GM12801 (cell line): ENCODE measurements around the gene ZNF260.

ENCODE experiments used
- CTCF ChIP-seq: IDR thresholded peaks from one replicate; pipeline ENCODE4 v1.5.1; 2011; ENCODE audit warnings: control low read depth; ENCODE audit not compliant: insufficient read length; ENCODE audit errors: extremely low read depth

Gene ZNF260

GRCh38 chr19:36528194-36528920, at the start of gene ZNF260:
Gene ZNF260, minus strand, starts transcription at chr19:36528271. Its CDS starts 13,033 bp downstream, at chr19:36515238.
- no peak for TF ChIP-seq CTCF

GRCh38 chr19:36577271-36577996, 49.4 kb upstream of the ZNF260 start:
- no peak for TF ChIP-seq CTCF

GRCh38 chr19:36574741-36575140, 46.7 kb upstream of the ZNF260 start:
- TF ChIP-seq CTCF: no peak

- TF ChIP-seq CTCF: no peak
Observed at GRCh38 chr19:36573895-36574720, 46.0 kb upstream of the ZNF260 start.

GRCh38 chr19:36573020-36573894, 45.2 kb upstream of the ZNF260 start, which contains the start of gene ZNF529:
Gene ZNF529, minus strand, starts transcription at chr19:36573292. Its CDS starts 946 bp downstream, at chr19:36572346.
- TF ChIP-seq CTCF: no peak

- no peak for TF ChIP-seq CTCF
Observed at GRCh38 chr19:36572593-36573019, 44.5 kb upstream of the ZNF260 start.
